Measurements from ENCODE around the gene CCDC88C. TPM values are rescaled to one million over a fixed set of nuclear protein-coding genes. Genes with fewer than 3 reads are reported as not detected.

The CCDC88C gene
- total RNA-seq, 2 donors from 2014 or later, result 36.3 to 57.4 TPM

- peak; percentile 67 for ATAC-seq
- peak overlapping the region; percentile 19 to 50 (median 46) for H3K27ac ChIP-seq
- WGBS, 2 donors, result 37 to 46% methylated on average over 10 to 21 of the region's 21 CpGs
Observed at GRCh38 chr14:91317381-91318308, 100.0 kb downstream of the CCDC88C start.

GRCh38 chr14:91316761-91317160, 100.9 kb downstream of the CCDC88C start:
- TF ChIP-seq CTCF (IDR thresholded peaks at IDR 0.05) (no peak), POLR2A (IDR thresholded peaks at IDR 0.05) (no peak)
- no peaks in the 10 kb centered on the region for H3K27me3 ChIP-seq
- WGBS, 2 donors, result 97 to 100% methylated on average over 2 of the region's 2 CpGs
- DNase-seq, result no peak
- H3K4me1 ChIP-seq, result peaks cover 12% of the 10 kb centered on the region
- intact Hi-C loops (cut with DNase I), result no loop called here
- no peak for ATAC-seq
- H3K36me3 ChIP-seq (replicated peaks in 1 of 2; ENCODE audit: insufficient read depth in 1 of 2, low read depth in 2 of 2), result peaks cover 0 to 6% of the 10 kb centered on the region in 2 donors
- H3K9me3 ChIP-seq, result no peaks in the 10 kb centered on the region
- peak overlapping the region in 3 of 4 donors; percentile 1 to 46 (median 45) for H3K27ac ChIP-seq
- no peak overlapping the region for H3K4me3 ChIP-seq

More at GRCh38 chr14:91317381-91318308, 100.0 kb downstream of the CCDC88C start:
- DNase-seq, result peak; percentile 62 to 85 (median 72)
- peak in 3 of 7 experiments; percentile 21 to 39 (median 36) for TF ChIP-seq CTCF (IDR thresholded peaks at IDR 0.05)
- TF ChIP-seq POLR2A (IDR thresholded peaks at IDR 0.05), result no peak
- Histone ChIP-seq H3K9me3 (no peaks in the 10 kb centered on the region), H3K27me3 (no peaks in the 10 kb centered on the region), H3K4me3 (no peak overlapping the region), H3K36me3 (replicated peaks in 1 of 2; ENCODE audit: insufficient read depth in 1 of 2, low read depth in 2 of 2) (peaks cover 0 to 6% of the 10 kb centered on the region in 2 donors), H3K4me1 (peaks cover 12% of the 10 kb centered on the region)
- intact Hi-C loops (cut with DNase I), result no loop called here

- Histone ChIP-seq H3K4me1 (peaks cover 12% of the 10 kb centered on the region), H3K27me3 (no peaks in the 10 kb centered on the region), H3K4me3 (no peak overlapping the region), H3K9me3 (no peaks in the 10 kb centered on the region), H3K27ac (no peak overlapping the region), H3K36me3 (replicated peaks in 1 of 2; ENCODE audit: insufficient read depth in 1 of 2, low read depth in 2 of 2) (peaks cover 0 to 6% of the 10 kb centered on the region in 2 donors)
- 79 to 98% methylated on average over 6 of the region's 6 CpGs for WGBS, 2 donors
- TF ChIP-seq POLR2A (IDR thresholded peaks at IDR 0.05), result no peak
- DNase-seq (peak in 1 of 4 donors; percentile 23), ATAC-seq (no peak)
- intact Hi-C loops (cut with DNase I), result no loop called here
Observed at GRCh38 chr14:91315844-91316267, 101.8 kb downstream of the CCDC88C start.

GRCh38 chr14:91313852-91314251, 103.8 kb downstream of the CCDC88C start:
- H3K27ac ChIP-seq, result no peak overlapping the region
- peaks cover 0 to 6% of the 10 kb centered on the region in 2 donors for H3K36me3 ChIP-seq (replicated peaks in 1 of 2; ENCODE audit: insufficient read depth in 1 of 2, low read depth in 2 of 2)
- ATAC-seq, result no peak
- DNase-seq, result no peak
- WGBS, 2 donors, result 91 to 95% methylated on average over 13 to 14 of the region's 14 CpGs
- H3K4me1 ChIP-seq, result peaks cover 12% of the 10 kb centered on the region
- TF ChIP-seq POLR2A (IDR thresholded peaks at IDR 0.05), result no peak
- no peak for TF ChIP-seq CTCF (IDR thresholded peaks at IDR 0.05)
- H3K9me3 ChIP-seq, result no peaks in the 10 kb centered on the region
- intact Hi-C loops (cut with DNase I), result no loop called here
- no peak overlapping the region for H3K4me3 ChIP-seq
- no peaks in the 10 kb centered on the region for H3K27me3 ChIP-seq

GRCh38 chr14:91313154-91313850, 104.3 kb downstream of the CCDC88C start:
- 90 to 92% methylated on average over 24 to 34 of the region's 34 CpGs for WGBS, 2 donors
- H3K36me3 ChIP-seq (replicated peaks in 1 of 2; ENCODE audit: insufficient read depth in 1 of 2, low read depth in 2 of 2), result peaks cover 0 to 6% of the 10 kb centered on the region in 2 donors
- TF ChIP-seq CTCF (IDR thresholded peaks at IDR 0.05), result no peak
- TF ChIP-seq POLR2A (IDR thresholded peaks at IDR 0.05), result no peak

More at GRCh38 chr14:91313154-91313850, 104.3 kb downstream of the CCDC88C start:
- H3K4me1 ChIP-seq, result peaks cover 12% of the 10 kb centered on the region
- ATAC-seq (no peak), DNase-seq (no peak)
- intact Hi-C loops (cut with DNase I), result no loop called here
- no peak overlapping the region for H3K4me3 ChIP-seq
- no peaks in the 10 kb centered on the region for H3K9me3 ChIP-seq
- no peaks in the 10 kb centered on the region for H3K27me3 ChIP-seq
- no peak overlapping the region for H3K27ac ChIP-seq
